ENCODE results near the gene CBX1. TPM values are rescaled to one million over a fixed set of nuclear protein-coding genes. Genes with fewer than 3 reads are reported as not detected.
A peak's percentile ranks its signal among the peaks of the same experiment; 100 is the strongest.

The CBX1 gene
- total RNA-seq, 2 donors from 2014 or later: 15.8 to 34.2 TPM

DNA sequence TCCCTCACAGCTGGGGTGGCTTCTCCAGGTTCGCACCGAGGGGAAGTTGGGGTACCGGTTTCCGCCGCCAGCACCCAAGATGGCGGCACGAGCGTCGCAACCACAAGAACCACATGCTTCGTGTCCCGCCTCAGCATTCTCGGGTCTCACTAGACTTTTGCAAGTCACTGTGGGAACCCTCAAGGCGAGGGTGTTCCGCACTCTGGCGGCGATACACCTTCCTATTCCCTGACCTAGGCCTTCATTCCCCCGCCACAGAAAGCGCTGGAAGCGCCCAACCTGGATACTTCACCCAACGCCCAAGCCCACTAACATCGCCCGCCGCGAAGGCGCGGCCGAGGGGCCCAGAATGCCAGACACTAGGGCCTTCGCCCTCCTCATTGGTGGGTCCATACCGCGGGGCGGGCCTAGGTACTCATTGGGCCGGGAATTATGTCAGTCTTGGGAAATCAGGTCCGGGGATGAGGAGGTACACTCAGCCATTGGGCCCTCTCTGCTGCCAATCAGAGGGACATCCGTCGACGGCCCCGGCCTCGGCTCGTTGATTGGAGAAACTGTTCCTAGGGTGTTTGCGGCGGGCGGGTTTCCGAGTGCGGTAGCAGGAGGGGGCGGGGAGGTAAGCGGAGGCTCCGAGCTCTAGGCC lies 53.4 kb downstream of the CBX1 start, which contains the start of gene NFE2L1:
Gene NFE2L1 (plus strand): TSS at position 619 of the 643 bp plus-strand sequence. CDS start 2,760 bp downstream, outside the sequence.
- WGBS, 2 donors: 0% methylated on average over 30 to 47 of the region's 47 CpGs
- intact Hi-C loops (cut with DNase I): no loop called here
- peak within 1 kb of the TSS; percentile 90 to 95 (median 92) for H3K27ac ChIP-seq
- no peaks in the 10 kb centered on the region for H3K36me3 ChIP-seq (replicated peaks in 1 of 2; ENCODE audit: insufficient read depth in 1 of 2, low read depth in 2 of 2)
- DNase-seq (peak; percentile 99 to 100 (median 99)), ATAC-seq (peak; percentile 97)
- peaks cover 63% of the 10 kb centered on the region for H3K4me1 ChIP-seq
- H3K4me3 ChIP-seq: peak within 1 kb of the TSS; percentile 59 to 62
- TF ChIP-seq POLR2A (IDR thresholded peaks at IDR 0.05): peak; percentile 67 to 95 (median 92)
- TF ChIP-seq, protein P1, sequence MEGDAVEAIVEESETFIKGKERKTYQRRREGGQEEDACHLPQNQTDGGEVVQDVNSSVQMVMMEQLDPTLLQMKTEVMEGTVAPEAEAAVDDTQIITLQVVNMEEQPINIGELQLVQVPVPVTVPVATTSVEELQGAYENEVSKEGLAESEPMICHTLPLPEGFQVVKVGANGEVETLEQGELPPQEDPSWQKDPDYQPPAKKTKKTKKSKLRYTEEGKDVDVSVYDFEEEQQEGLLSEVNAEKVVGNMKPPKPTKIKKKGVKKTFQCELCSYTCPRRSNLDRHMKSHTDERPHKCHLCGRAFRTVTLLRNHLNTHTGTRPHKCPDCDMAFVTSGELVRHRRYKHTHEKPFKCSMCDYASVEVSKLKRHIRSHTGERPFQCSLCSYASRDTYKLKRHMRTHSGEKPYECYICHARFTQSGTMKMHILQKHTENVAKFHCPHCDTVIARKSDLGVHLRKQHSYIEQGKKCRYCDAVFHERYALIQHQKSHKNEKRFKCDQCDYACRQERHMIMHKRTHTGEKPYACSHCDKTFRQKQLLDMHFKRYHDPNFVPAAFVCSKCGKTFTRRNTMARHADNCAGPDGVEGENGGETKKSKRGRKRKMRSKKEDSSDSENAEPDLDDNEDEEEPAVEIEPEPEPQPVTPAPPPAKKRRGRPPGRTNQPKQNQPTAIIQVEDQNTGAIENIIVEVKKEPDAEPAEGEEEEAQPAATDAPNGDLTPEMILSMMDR (IDR thresholded peaks at IDR 0.05): peak in 1 of 7 experiments; percentile 23
- H3K9me3 ChIP-seq: no peaks in the 10 kb centered on the region
- H3K27me3 ChIP-seq: no peaks in the 10 kb centered on the region

DNA sequence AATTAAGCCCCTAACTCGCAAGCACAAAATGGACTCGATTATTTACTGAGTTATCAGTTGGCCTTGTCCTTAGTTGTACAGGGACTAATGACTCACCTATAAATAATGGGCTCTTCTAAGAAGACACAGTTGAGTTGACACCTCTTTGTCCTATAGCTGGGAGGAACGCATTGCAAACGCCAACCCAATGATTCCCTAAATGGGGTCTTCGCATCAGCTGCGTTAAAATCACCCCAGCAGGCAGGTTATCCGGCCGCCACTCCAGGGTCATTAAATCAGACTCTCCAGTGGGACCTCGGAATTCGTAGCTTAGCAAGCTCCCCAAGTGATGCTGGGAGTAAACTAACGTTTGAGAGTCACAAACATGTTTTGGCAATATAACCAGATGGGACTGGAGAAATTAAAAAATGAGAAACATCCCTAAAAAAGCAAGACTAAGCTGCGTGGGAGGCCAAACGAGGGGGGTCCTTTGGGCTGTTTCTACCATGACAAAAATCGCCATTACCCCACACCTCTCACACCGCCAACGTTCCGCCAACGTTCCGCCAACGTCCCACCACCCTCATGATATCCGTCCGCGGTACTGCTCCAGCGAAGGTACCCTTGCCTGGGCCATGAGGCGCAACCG lies 54.1 kb downstream of the CBX1 start:
- ATAC-seq (no peak), DNase-seq (no peak)
- intact Hi-C loops (cut with DNase I): no loop called here
- H3K27ac ChIP-seq: peak overlapping the region; percentile 90 to 95 (median 92)
- H3K4me1 ChIP-seq: peaks cover 56% of the 10 kb centered on the region
- H3K27me3 ChIP-seq: no peaks in the 10 kb centered on the region
- H3K36me3 ChIP-seq (replicated peaks in 1 of 2; ENCODE audit: insufficient read depth in 1 of 2, low read depth in 2 of 2): no peaks in the 10 kb centered on the region
- TF ChIP-seq POLR2A (IDR thresholded peaks at IDR 0.05): no peak
- TF ChIP-seq, protein P1 (IDR thresholded peaks at IDR 0.05): no peak
- no peaks in the 10 kb centered on the region for H3K9me3 ChIP-seq
- 7 to 14% methylated on average over 21 to 26 of the region's 26 CpGs for WGBS, 2 donors
- H3K4me3 ChIP-seq: peak overlapping the region; percentile 31 to 62

DNA sequence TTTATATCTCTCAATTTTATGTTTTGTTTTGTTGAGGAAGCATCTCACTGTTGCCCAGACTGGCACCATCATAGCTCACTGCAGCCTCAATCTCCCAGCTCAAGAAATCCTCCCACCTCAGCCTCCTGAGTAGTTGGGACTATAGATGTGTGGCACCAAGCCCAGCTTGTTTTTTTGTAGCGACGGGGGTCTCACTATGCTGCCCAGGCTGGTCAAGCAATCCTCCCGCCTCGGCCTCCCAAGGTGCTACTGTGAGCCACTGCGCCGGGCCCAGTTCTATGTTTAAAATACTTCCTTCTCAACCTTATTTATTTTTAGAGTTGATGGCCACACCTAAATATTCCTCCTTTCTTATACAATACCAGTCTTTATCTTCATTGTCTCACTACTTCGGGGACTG lies 55.0 kb downstream of the CBX1 start:
- H3K36me3 ChIP-seq (replicated peaks in 1 of 2; ENCODE audit: insufficient read depth in 1 of 2, low read depth in 2 of 2): no peaks in the 10 kb centered on the region
- no peaks in the 10 kb centered on the region for H3K9me3 ChIP-seq
- intact Hi-C loops (cut with DNase I): no loop called here
- peak overlapping the region; percentile 90 to 95 (median 92) for H3K27ac ChIP-seq
- WGBS, 2 donors: 87 to 91% methylated on average over 7 of the region's 7 CpGs
- DNase-seq (no peak), ATAC-seq (no peak)
- H3K27me3 ChIP-seq: no peaks in the 10 kb centered on the region
- TF ChIP-seq, protein P1 (IDR thresholded peaks at IDR 0.05): no peak
- no peak overlapping the region for H3K4me3 ChIP-seq
- peaks cover 47% of the 10 kb centered on the region for H3K4me1 ChIP-seq

DNA sequence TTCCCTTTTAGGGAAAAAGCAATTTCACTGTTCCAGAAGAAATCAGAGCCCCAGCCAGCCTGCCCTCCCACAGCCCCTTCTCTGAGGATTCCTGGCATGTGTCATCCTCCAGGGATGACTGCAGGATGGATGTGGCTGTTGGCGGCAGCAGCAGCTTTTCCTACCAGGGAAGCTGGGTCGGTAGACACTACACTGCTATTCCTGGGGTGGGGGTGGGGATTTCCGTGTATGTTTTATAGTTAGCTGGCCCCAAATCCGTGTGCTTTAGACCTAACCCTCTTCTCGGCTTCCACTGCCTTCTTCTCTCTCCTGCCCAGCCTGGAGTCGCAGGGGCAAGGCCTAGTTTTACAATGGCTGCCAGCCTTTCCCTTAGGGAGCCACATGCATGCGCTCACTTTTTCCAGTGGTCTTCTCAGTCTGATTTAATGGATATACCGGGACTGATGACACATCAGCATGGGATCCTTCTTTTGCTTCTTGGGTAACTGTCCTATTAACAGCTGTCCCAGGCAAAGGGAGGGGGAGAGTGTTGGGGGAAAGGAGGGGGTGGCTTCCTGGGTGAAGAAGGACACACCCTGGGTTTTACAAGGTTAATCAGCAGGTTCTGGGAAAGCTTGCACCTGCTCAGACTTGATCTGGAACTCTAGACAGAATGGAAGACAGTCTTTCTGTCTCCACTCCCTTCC lies 55.8 kb downstream of the CBX1 start:
- no peaks in the 10 kb centered on the region for H3K27me3 ChIP-seq
- ATAC-seq: no peak
- H3K4me3 ChIP-seq: no peak overlapping the region
- TF ChIP-seq, protein P1 (IDR thresholded peaks at IDR 0.05): no peak
- no peak for TF ChIP-seq POLR2A (IDR thresholded peaks at IDR 0.05)
- 51 to 68% methylated on average over 6 to 8 of the region's 8 CpGs for WGBS, 2 donors
- no peaks in the 10 kb centered on the region for H3K36me3 ChIP-seq (replicated peaks in 1 of 2; ENCODE audit: insufficient read depth in 1 of 2, low read depth in 2 of 2)
- intact Hi-C loops (cut with DNase I): no loop called here
- no peaks in the 10 kb centered on the region for H3K9me3 ChIP-seq
- H3K4me1 ChIP-seq: peaks cover 39% of the 10 kb centered on the region
- DNase-seq: peak; percentile 53 to 78 (median 70)
- peak overlapping the region; percentile 13 to 95 (median 92) for H3K27ac ChIP-seq

All from body of pancreas (tissue), 4 donors.